NOMO-1 treated with dmso at 0.1 percent for 144 hours (cell line): ENCODE measurements around the gene MAD1L1.
"Not testable (repeated sequence)": the region's sequence is repeated elsewhere in the genome, so short reads cannot be mapped to it uniquely, and the experiment has no call there.

ENCODE experiments used
- DNase-seq: peaks from one replicate; lab custom pipeline; 2025; ENCODE audit not compliant: unreplicated experiment; lab: John Stamatoyannopoulos, UW

MAD1L1 gene

GRCh38 chr7:1831471-1831870 lies 401.3 kb downstream of the MAD1L1 start:
- peak; percentile 49 for DNase-seq

GRCh38 chr7:1829668-1830067 lies 403.1 kb downstream of the MAD1L1 start:
- not testable (repeated sequence) for DNase-seq

- no peak for DNase-seq
These were observed 403.6 kb downstream of the MAD1L1 start for GRCh38 chr7:1829111-1829510.

GRCh38 chr7:1828170-1828569 lies 404.6 kb downstream of the MAD1L1 start:
- not testable (repeated sequence) for DNase-seq

GRCh38 chr7:1827521-1827981 lies 405.2 kb downstream of the MAD1L1 start:
- not testable (repeated sequence) for DNase-seq

GRCh38 chr7:1826931-1827330 lies 405.8 kb downstream of the MAD1L1 start:
- not testable (repeated sequence) for DNase-seq

- DNase-seq = no peak
These were observed 406.6 kb downstream of the MAD1L1 start for GRCh38 chr7:1825897-1826741.

- not testable (repeated sequence) for DNase-seq
These were observed 407.2 kb downstream of the MAD1L1 start for GRCh38 chr7:1825647-1825896.

- not testable (repeated sequence) for DNase-seq
These were observed 407.7 kb downstream of the MAD1L1 start for GRCh38 chr7:1824882-1825646.

GRCh38 chr7:1824151-1824881 lies 408.4 kb downstream of the MAD1L1 start:
- DNase-seq = not testable (repeated sequence)

GRCh38 chr7:1823376-1824150 lies 409.2 kb downstream of the MAD1L1 start:
- DNase-seq = no peak

GRCh38 chr7:1819259-1819841 lies 413.4 kb downstream of the MAD1L1 start:
- peak; percentile 69 for DNase-seq

- DNase-seq = no peak
These were observed 414.0 kb downstream of the MAD1L1 start for GRCh38 chr7:1818575-1819258.

- no peak for DNase-seq
These were observed 415.6 kb downstream of the MAD1L1 start for GRCh38 chr7:1817061-1817712.

- DNase-seq = not testable (repeated sequence)
These were observed 416.3 kb downstream of the MAD1L1 start for GRCh38 chr7:1816451-1816850.

GRCh38 chr7:1815551-1816281 lies 417.0 kb downstream of the MAD1L1 start:
- not testable (repeated sequence) for DNase-seq

- no peak for DNase-seq
These were observed 417.7 kb downstream of the MAD1L1 start for GRCh38 chr7:1815051-1815481.

GRCh38 chr7:1814089-1814811 lies 418.5 kb downstream of the MAD1L1 start:
- DNase-seq = no peak
